ENCODE measurements around the gene MYO1E.
"Not testable (repeated sequence)": the region's sequence is repeated elsewhere in the genome, so short reads cannot be mapped to it uniquely, and the experiment has no call there.

MYO1E gene

GRCh38 chr15:59157840-59158700 is 214.6 kb downstream of the MYO1E start:
- no peak for DNase-seq

GRCh38 chr15:59157396-59157795 is 215.3 kb downstream of the MYO1E start:
- no peak for DNase-seq

DNA sequence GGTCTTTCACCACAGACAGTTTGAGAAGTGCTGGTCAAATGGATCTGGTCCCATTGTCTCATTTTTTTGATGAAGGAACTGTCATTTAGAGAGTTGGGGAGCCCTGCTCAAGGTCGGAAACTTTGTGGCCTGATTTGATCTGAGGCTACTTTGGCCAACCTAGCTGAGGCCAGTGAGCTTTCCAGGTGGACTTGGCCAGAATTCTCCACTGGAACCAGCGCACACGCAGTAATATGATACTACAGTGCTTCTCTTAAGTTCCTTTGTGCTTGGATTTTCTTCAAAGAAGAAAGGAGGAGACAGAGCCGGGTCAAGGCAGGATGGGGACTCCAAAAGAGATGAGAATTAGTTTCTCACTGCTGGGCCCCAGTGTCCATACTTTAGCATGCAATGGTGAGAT is 217.2 kb downstream of the MYO1E start:
- DNase-seq, result no peak

DNA sequence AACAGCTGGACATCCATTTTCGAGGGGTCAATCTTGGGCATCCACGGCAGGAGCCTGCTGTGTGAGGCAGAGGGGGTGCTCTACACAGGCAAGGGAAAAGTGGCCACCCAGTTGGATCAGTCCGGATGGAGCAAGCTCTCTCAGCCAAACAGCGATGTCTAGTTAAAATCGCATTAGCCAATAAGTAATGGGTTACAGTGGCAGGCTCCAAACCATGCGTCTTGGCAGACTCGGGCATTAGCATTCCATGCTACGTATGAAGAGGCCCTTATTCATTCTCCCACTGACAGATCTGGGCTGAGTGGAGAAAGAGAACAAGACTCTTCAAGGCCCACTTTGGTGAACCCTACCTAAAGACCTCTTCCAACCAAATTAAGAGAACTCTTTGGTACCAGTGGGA is 218.4 kb downstream of the MYO1E start:
- DNase-seq, result no peak

DNA sequence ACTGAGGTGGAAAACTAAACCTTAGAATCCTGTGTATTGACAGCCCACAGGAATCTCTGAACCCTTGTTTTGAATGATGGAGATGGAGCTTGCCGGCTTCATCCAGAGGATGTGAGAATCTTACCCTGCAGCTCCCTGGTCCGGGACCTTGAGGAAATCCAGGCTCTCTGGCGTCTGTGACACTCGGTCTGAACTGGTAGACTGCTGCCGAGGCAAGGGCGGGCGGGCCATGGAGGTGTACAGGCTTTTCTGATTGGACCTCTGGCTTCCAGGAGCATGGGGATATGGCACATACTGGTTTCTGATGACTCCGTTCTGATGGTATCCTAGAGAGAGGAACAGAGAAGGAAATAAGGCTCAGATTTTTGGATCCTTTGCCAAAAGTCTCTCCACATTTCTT is 219.2 kb downstream of the MYO1E start:
- no peak for DNase-seq

DNA sequence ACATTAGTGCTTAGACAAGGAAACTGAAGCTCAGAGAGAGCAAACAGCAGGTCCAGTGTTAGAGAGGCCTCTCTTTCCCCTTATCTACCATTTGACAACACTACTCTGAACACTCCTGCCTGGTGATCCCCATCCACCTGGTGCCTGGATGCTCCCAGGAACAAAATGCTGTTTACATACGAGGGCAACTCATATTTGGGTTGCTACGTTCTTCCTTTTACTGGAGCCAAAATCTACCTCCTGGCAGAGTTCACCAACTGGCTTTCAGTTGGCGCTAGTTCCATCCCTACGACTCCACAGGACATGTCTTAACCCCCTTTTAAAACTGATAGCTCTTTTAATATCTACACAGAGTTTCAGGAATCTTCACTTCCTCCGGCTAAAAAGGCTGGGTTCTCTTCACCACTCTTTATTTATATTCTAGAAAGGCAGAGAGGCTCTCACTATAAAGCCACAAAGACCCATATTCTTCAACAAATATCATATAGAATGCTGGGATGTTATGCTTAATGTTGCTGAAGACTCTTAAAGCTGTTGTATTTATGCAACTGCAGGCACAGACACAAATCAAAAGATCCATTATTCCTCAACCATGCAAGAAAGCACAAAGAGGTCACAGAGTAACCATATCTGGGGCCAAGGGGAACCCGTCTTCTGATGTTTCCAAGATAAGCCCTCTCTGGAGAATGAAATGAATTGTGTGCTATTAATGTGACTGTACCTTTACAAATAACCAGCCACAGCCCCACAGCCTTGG is 219.8 kb downstream of the MYO1E start:
- no peak for DNase-seq

GRCh38 chr15:59150185-59150584 is 222.5 kb downstream of the MYO1E start:
- peak; percentile 15 to 63 for DNase-seq

GRCh38 chr15:59148153-59148833 is 224.4 kb downstream of the MYO1E start:
- no peak for DNase-seq

DNA sequence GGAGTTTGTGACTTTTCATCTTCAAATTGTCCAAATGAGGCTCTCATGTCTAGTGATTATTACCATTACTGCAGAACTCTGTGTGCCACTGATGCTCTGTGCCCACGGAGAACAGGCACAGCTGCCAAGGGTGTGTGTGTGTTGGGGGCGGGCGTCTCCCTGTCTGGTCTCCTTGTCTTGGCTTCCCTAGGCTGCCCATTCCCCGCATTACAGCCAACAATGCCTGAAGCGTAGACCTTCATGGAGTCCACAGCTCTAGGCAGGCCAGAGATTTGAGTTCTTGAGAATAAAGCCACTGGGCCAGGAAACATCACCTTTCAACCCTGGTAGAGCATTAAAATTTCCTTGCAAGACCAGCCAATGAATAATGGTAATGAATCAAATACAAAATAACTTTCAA is 225.0 kb downstream of the MYO1E start:
- no peak for DNase-seq

GRCh38 chr15:59144594-59144993 is 228.1 kb downstream of the MYO1E start:
- DNase-seq, result peak in 1 of 2 donors; percentile 39

GRCh38 chr15:59143281-59143680 is 229.4 kb downstream of the MYO1E start:
- DNase-seq, result no peak

DNA sequence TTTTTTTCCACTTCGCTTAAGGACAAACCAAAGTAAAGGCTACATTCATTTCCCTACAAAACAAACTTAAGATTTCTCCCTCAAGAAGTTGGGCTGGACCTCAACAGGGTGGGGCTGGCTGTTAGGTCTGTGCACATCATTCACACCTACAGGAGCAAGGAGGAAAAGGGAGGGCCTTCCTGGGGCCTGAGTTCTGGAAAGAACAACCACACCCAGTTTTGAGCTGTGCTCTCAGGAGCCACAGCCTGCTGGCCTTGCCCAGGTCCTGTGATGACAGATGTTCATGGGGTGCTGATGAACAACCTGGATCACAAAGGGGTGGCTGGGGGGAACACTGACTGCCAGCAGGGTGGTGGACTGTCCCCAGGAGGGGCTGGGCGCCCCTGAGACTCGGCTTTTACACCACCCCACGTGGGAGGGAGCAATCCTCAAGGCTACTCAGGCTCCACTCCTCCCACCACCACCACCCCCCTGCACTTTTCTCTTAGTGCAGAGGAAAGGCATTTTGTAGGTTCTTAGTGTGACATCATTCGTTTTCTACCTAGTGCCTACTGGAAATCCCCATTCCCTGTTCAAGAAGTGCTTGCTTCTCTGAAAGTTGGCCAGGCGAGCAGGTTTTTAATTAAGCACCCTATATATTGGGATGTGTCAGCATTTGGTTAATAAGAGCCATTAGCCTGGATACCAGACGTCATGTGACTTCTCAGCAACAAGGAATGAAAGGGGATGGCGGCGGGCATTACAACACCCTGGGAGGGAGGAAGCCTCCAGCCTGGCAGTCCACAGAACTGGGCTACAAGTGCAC is 232.0 kb downstream of the MYO1E start:
- DNase-seq, result no peak

DNA sequence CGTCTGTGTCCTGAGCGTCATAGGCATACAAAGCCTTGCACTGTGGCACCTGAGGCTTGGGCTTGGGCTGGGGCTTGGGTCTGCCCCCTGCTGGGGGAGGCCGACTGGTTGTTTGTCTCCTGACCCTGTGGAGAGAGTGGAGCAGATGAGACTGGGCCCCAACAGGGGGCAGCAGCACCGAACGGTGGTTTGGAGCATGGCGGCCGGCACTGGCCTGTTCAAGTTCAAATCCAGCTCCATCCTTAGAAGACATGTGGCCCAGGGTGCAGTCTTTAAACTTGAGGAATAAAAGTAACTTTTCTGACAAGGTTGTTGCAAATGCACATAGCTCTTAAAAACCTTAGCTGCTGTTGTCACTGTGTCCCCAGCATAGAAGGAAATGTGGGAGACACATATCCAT is 234.4 kb downstream of the MYO1E start:
- DNase-seq, result no peak

DNA sequence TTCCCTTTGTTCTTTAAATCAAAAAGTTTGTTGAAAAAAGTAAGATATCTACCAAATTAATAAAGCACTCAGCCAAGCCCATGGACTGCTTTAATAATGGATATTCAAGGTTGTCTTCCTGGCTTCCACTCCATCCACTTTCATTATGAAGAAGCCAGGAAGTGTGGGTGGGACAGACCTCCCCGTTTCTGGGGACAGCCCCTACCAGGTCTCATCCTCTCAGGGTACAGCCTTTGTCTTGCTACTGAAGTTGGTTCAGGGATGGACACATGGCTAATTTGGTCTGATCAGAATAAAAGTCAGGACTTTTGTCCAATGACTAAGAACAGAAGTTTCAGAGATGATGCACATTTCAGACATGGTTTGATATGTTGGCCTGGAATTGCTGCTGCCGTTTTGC is 235.1 kb downstream of the MYO1E start:
- no peak for DNase-seq

DNA sequence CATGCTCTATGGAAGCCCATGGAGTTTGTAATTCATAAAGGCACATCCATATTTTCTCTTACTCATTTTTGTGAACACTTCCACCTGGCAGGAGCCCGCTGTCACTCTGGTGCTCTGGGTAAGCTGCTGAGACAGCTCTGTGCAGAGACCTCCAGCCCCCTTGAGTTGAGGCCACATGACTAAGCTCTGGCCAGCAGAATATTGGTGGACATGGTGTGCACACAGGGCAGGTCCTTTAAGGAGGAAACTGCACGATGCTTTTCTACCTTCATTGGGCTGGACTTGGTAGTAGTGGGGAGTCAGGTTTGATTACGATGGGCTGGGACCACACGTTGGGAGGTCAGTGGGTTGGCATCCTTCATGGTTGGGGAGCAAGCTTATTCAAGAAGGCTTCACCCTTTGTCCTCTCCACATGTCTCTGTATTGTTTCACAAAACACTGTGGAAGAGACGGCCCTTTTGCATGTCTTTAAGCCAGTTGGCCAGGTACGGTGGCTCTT is 238.7 kb downstream of the MYO1E start:
- DNase-seq, result no peak

- no peak for DNase-seq
These were observed 240.6 kb downstream of the MYO1E start for GRCh38 chr15:59131969-59132562.

DNA sequence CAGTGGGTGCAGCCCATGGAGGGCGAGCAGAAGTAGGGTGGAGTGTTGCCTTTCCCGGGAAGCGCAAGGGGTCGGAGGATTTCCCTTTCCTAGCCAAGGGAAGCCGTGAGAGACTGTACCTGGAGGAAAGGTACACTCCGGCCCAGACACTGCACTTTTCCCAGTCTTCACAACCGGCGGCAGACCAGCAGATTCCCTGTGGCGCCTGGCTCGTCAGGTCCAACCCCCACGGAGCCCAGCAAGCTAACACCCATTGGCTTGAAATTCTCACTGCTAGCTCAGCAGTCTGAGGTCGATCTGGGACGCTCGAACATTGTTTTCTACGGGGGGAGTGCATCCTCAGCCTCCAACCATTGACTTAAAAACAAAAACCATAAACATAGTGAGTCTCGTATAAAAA is 241.2 kb downstream of the MYO1E start:
- DNase-seq, result no peak

DNA sequence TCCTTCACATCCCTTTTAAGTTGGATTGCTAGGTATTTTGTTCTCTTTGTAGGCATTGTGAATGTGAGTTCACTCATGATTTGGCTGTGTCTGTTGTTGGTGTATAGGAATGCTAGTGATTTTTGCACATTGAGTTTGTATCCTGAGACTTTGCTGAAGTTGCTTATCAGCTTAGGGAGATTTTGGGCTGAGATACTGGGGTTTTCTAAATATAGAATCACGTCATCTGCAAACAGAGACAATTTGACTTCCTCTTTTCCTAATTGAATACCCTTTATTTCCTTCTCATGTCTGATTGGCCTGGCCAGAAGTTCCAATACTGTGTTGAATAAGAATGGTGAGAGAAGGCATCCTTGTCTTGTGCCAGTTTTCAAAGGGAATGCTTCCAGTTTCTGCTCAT is 245.4 kb downstream of the MYO1E start:
- not testable (repeated sequence) for DNase-seq

- not testable (repeated sequence) for DNase-seq
These were observed 247.0 kb downstream of the MYO1E start for GRCh38 chr15:59125683-59126082.

DNA sequence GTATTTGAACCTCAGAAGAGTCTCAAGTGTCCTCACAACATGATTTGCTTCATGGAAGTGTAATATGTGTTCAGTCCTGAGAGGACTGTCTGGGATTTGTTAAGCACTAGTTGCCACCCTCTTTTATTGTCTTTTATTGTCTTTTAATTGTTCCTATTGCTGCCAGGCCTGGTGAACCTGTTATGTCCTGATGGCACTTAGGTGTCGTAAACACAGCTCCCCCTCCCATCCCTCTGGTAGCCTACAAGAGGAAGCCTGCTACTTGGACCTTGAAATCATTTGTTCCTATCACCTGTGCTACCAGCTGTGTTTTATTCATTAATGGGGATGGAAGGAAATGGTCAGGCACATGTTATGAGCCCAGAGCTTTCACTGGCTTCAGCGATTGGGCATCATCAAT is 248.4 kb downstream of the MYO1E start:
- no peak for DNase-seq

- no peak for DNase-seq
These were observed 251.7 kb downstream of the MYO1E start for GRCh38 chr15:59120937-59121336.

GRCh38 chr15:59119625-59120024 is 253.0 kb downstream of the MYO1E start:
- no peak for DNase-seq

Data from hippocampal formation (tissue), 2 donors.